HG02642 (cell line): Measurements from ENCODE around the gene GIMAP5.
"Not testable (repeated sequence)": the region's sequence is repeated elsewhere in the genome, so short reads cannot be mapped to it uniquely, and the experiment has no call there.

Experiments
- ATAC-seq: cut with Tn5 transposase; IDR thresholded peaks from one replicate; pipeline ENCODE4 v1.9.1; 2021; ENCODE audit warnings: mild to moderate bottlenecking; ENCODE audit not compliant: unreplicated experiment, poor library complexity

The GIMAP5 gene

GRCh38 chr7:150759479-150759878, 22.3 kb downstream of the GIMAP5 start:
- no peak for ATAC-seq

- no peak for ATAC-seq
These were observed 29.1 kb downstream of the GIMAP5 start for GRCh38 chr7:150766334-150766709.

GRCh38 chr7:150769768-150770167, 32.5 kb downstream of the GIMAP5 start:
- ATAC-seq, result no peak

GRCh38 chr7:150774131-150774530, 36.9 kb downstream of the GIMAP5 start:
- ATAC-seq, result not testable (repeated sequence)

- ATAC-seq, result no peak
These were observed 41.0 kb downstream of the GIMAP5 start for GRCh38 chr7:150778014-150778737.

GRCh38 chr7:150778738-150779301, 41.6 kb downstream of the GIMAP5 start:
- ATAC-seq, result no peak

GRCh38 chr7:150780292-150780691, 43.1 kb downstream of the GIMAP5 start:
- no peak for ATAC-seq

GRCh38 chr7:150781103-150781502, 43.9 kb downstream of the GIMAP5 start:
- ATAC-seq, result no peak

- no peak for ATAC-seq
These were observed 44.7 kb downstream of the GIMAP5 start for GRCh38 chr7:150781961-150782360.

- no peak for ATAC-seq
These were observed 47.0 kb downstream of the GIMAP5 start for GRCh38 chr7:150784120-150784736.

- no peak for ATAC-seq
These were observed 47.7 kb downstream of the GIMAP5 start for GRCh38 chr7:150784954-150785353.

- no peak for ATAC-seq
These were observed 50.4 kb downstream of the GIMAP5 start for GRCh38 chr7:150787321-150788281.

GRCh38 chr7:150788474-150789269, 51.5 kb downstream of the GIMAP5 start:
- ATAC-seq, result no peak

- no peak for ATAC-seq
These were observed 53.3 kb downstream of the GIMAP5 start for GRCh38 chr7:150790416-150791075.

- ATAC-seq, result no peak
These were observed 54.1 kb downstream of the GIMAP5 start for GRCh38 chr7:150791304-150791703.

GRCh38 chr7:150791746-150792452, 54.7 kb downstream of the GIMAP5 start:
- ATAC-seq, result no peak
